ENCODE results near the gene GABRE.

Gene GABRE

GRCh38 chrX:151935358-151935757 is 39.1 kb downstream of the GABRE start:
- H2BK120ac ChIP-seq (ENCODE audit: low read depth, low read length): no peak overlapping the region
- DNase-seq: no peak
- no peak overlapping the region for H3K4ac ChIP-seq (ENCODE audit: low read depth in 1 of 2, low read length in 2 of 2)
- no peak overlapping the region for H3K14ac ChIP-seq (ENCODE audit: low read length in 2 of 2)
- no peaks in the 10 kb centered on the region for H3K9me3 ChIP-seq (ENCODE audit: control insufficient read depth, low read length)
- peaks cover 0 to 4% of the 10 kb centered on the region in 2 experiments for H3K27me3 ChIP-seq (ENCODE audit: control insufficient read depth in 1 of 2, insufficient read depth in 1 of 2, low read length in 2 of 2)
- H3K9ac ChIP-seq (ENCODE audit: low read length): no peak overlapping the region
- no peak overlapping the region for H2AFZ ChIP-seq (ENCODE audit: low read depth, low read length)
- no peak overlapping the region for H4K8ac ChIP-seq (ENCODE audit: low read length)
- no peak overlapping the region for H4K91ac ChIP-seq (ENCODE audit: low read length)
- no peak overlapping the region for H3K4me2 ChIP-seq (ENCODE audit: low read length, poor library complexity, severe bottlenecking)
- no peaks in the 10 kb centered on the region for H3K4me1 ChIP-seq (ENCODE audit: control insufficient read depth, insufficient read depth, low read depth, low read length)
- no peak overlapping the region for H3K27ac ChIP-seq (ENCODE audit: low read length, poor library complexity, severe bottlenecking)
- no peak overlapping the region for H3K23ac ChIP-seq (ENCODE audit: low read length in 2 of 2)
- no peaks in the 10 kb centered on the region for H3K36me3 ChIP-seq (ENCODE audit: control insufficient read depth in 1 of 2, insufficient read depth in 2 of 2, low read depth in 1 of 2, low read length in 2 of 2)
- H3K4me3 ChIP-seq (ENCODE audit: insufficient read depth in 1 of 2, low read depth in 1 of 2, low read length in 2 of 2): no peak overlapping the region
- no CpG with 5 or more reads among the region's 1 CpG for WGBS
- H2BK15ac ChIP-seq (ENCODE audit: low read depth, poor library complexity, severe bottlenecking): no peak overlapping the region
- no peak overlapping the region for H2BK12ac ChIP-seq (ENCODE audit: low read length in 2 of 2)
- no peak overlapping the region for H2AK5ac ChIP-seq (ENCODE audit: low read length, severe bottlenecking)
- H3K79me1 ChIP-seq (replicated peaks; ENCODE audit: low read length, poor library complexity, severe bottlenecking): no peaks in the 10 kb centered on the region
- H3K18ac ChIP-seq (ENCODE audit: low read depth in 1 of 2, low read length in 2 of 2): no peak overlapping the region
- no peak overlapping the region for H2BK5ac ChIP-seq (ENCODE audit: low read depth, low read length, poor library complexity, severe bottlenecking)

GRCh38 chrX:151929126-151929525 is 45.4 kb downstream of the GABRE start:
- no peaks in the 10 kb centered on the region for H3K9me3 ChIP-seq (ENCODE audit: control insufficient read depth, low read length)
- H2BK15ac ChIP-seq (ENCODE audit: low read depth, poor library complexity, severe bottlenecking): no peak overlapping the region
- no peaks in the 10 kb centered on the region for H3K4me1 ChIP-seq (ENCODE audit: control insufficient read depth, insufficient read depth, low read depth, low read length)
- WGBS: 92% methylated on average over 3 of the region's 4 CpGs
- H2AFZ ChIP-seq (ENCODE audit: low read depth, low read length): no peak overlapping the region
- H3K18ac ChIP-seq (ENCODE audit: low read depth in 1 of 2, low read length in 2 of 2): no peak overlapping the region
- H3K27ac ChIP-seq (ENCODE audit: low read length, poor library complexity, severe bottlenecking): no peak overlapping the region
- no peak overlapping the region for H2AK5ac ChIP-seq (ENCODE audit: low read length, severe bottlenecking)
- H2BK120ac ChIP-seq (ENCODE audit: low read depth, low read length): no peak overlapping the region
- no peak overlapping the region for H4K91ac ChIP-seq (ENCODE audit: low read length)
- peaks cover 0 to 23% of the 10 kb centered on the region in 2 experiments for H3K27me3 ChIP-seq (ENCODE audit: control insufficient read depth in 1 of 2, insufficient read depth in 1 of 2, low read length in 2 of 2)
- DNase-seq: no peak
- no peak overlapping the region for H3K23ac ChIP-seq (ENCODE audit: low read length in 2 of 2)
- no peaks in the 10 kb centered on the region for H3K36me3 ChIP-seq (ENCODE audit: control insufficient read depth in 1 of 2, insufficient read depth in 2 of 2, low read depth in 1 of 2, low read length in 2 of 2)
- no peak overlapping the region for H2BK5ac ChIP-seq (ENCODE audit: low read depth, low read length, poor library complexity, severe bottlenecking)
- no peak overlapping the region for H4K8ac ChIP-seq (ENCODE audit: low read length)
- no peak overlapping the region for H3K4ac ChIP-seq (ENCODE audit: low read depth in 1 of 2, low read length in 2 of 2)
- H3K4me3 ChIP-seq (ENCODE audit: insufficient read depth in 1 of 2, low read depth in 1 of 2, low read length in 2 of 2): no peak overlapping the region
- H3K4me2 ChIP-seq (ENCODE audit: low read length, poor library complexity, severe bottlenecking): no peak overlapping the region
- H2BK12ac ChIP-seq (ENCODE audit: low read length in 2 of 2): no peak overlapping the region
- H3K14ac ChIP-seq (ENCODE audit: low read length in 2 of 2): no peak overlapping the region
- no peaks in the 10 kb centered on the region for H3K79me1 ChIP-seq (replicated peaks; ENCODE audit: low read length, poor library complexity, severe bottlenecking)
- H3K9ac ChIP-seq (ENCODE audit: low read length): no peak overlapping the region

DNA sequence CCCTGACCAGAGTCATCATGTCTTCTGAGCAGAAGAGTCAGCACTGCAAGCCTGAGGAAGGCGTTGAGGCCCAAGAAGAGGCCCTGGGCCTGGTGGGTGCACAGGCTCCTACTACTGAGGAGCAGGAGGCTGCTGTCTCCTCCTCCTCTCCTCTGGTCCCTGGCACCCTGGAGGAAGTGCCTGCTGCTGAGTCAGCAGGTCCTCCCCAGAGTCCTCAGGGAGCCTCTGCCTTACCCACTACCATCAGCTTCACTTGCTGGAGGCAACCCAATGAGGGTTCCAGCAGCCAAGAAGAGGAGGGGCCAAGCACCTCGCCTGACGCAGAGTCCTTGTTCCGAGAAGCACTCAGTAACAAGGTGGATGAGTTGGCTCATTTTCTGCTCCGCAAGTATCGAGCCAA is 50.8 kb downstream of the GABRE start:
- Histone ChIP-seq H3K27ac (ENCODE audit: low read length, poor library complexity, severe bottlenecking) (no peak overlapping the region), H3K27me3 (ENCODE audit: control insufficient read depth in 1 of 2, insufficient read depth in 1 of 2, low read length in 2 of 2) (peaks cover 0 to 16% of the 10 kb centered on the region in 2 experiments), H4K91ac (ENCODE audit: low read length) (no peak overlapping the region), H3K9me3 (ENCODE audit: control insufficient read depth, low read length) (no peaks in the 10 kb centered on the region), H3K14ac (ENCODE audit: low read length in 2 of 2) (no peak overlapping the region), H3K4me2 (ENCODE audit: low read length, poor library complexity, severe bottlenecking) (no peak overlapping the region), H3K36me3 (ENCODE audit: control insufficient read depth in 1 of 2, insufficient read depth in 2 of 2, low read depth in 1 of 2, low read length in 2 of 2) (no peaks in the 10 kb centered on the region), H3K18ac (ENCODE audit: low read depth in 1 of 2, low read length in 2 of 2) (no peak overlapping the region), H3K4me3 (ENCODE audit: insufficient read depth in 1 of 2, low read depth in 1 of 2, low read length in 2 of 2) (no peak overlapping the region), H3K4me1 (ENCODE audit: control insufficient read depth, insufficient read depth, low read depth, low read length) (no peaks in the 10 kb centered on the region), H3K4ac (ENCODE audit: low read depth in 1 of 2, low read length in 2 of 2) (no peak overlapping the region), H3K79me1 (replicated peaks; ENCODE audit: low read length, poor library complexity, severe bottlenecking) (no peaks in the 10 kb centered on the region), H3K23ac (ENCODE audit: low read length in 2 of 2) (no peak overlapping the region), H2AK5ac (ENCODE audit: low read length, severe bottlenecking) (no peak overlapping the region), H4K8ac (ENCODE audit: low read length) (no peak overlapping the region), H2BK120ac (ENCODE audit: low read depth, low read length) (no peak overlapping the region), H2BK5ac (ENCODE audit: low read depth, low read length, poor library complexity, severe bottlenecking) (no peak overlapping the region), H2BK15ac (ENCODE audit: low read depth, poor library complexity, severe bottlenecking) (no peak overlapping the region), H3K9ac (ENCODE audit: low read length) (no peak overlapping the region), H2BK12ac (ENCODE audit: low read length in 2 of 2) (no peak overlapping the region), H2AFZ (ENCODE audit: low read depth, low read length) (no peak overlapping the region)
- DNase-seq: no peak
- 85% methylated on average over 6 of the region's 6 CpGs for WGBS

DNA sequence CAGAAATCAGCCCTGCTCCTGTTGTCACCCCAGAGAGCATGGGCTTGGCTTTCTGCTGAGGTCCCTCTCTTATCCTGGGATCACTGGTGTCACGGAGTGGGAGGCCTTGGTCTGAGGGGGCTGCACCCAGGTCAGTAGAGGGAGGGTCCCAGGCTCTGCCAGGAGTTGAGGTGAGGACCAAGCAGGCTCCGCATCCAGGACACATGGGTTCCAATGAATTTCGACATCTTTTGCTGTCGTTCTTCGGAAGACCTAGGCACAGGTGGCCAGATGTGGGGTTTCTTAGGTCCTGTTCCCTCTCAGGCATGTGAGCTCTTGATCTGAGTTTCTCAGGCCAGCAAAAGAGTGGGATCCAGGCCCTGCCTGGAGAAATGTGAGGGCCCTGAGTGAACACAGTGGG is 51.8 kb downstream of the GABRE start:
- H2AK5ac ChIP-seq (ENCODE audit: low read length, severe bottlenecking): no peak overlapping the region

More for the DNA sequence above, 51.8 kb downstream of the GABRE start:
- no peak overlapping the region for H3K27ac ChIP-seq (ENCODE audit: low read length, poor library complexity, severe bottlenecking)
- H3K14ac ChIP-seq (ENCODE audit: low read length in 2 of 2): no peak overlapping the region
- H2BK15ac ChIP-seq (ENCODE audit: low read depth, poor library complexity, severe bottlenecking): no peak overlapping the region
- H3K23ac ChIP-seq (ENCODE audit: low read length in 2 of 2): no peak overlapping the region
- H3K79me1 ChIP-seq (replicated peaks; ENCODE audit: low read length, poor library complexity, severe bottlenecking): no peaks in the 10 kb centered on the region
- 81% methylated on average over 4 of the region's 5 CpGs for WGBS
- no peak overlapping the region for H2AFZ ChIP-seq (ENCODE audit: low read depth, low read length)
- no peaks in the 10 kb centered on the region for H3K4me1 ChIP-seq (ENCODE audit: control insufficient read depth, insufficient read depth, low read depth, low read length)
- no peak overlapping the region for H3K9ac ChIP-seq (ENCODE audit: low read length)
- H3K4me2 ChIP-seq (ENCODE audit: low read length, poor library complexity, severe bottlenecking): no peak overlapping the region
- H3K9me3 ChIP-seq (ENCODE audit: control insufficient read depth, low read length): no peaks in the 10 kb centered on the region
- H4K91ac ChIP-seq (ENCODE audit: low read length): no peak overlapping the region
- H4K8ac ChIP-seq (ENCODE audit: low read length): no peak overlapping the region
- H3K36me3 ChIP-seq (ENCODE audit: control insufficient read depth in 1 of 2, insufficient read depth in 2 of 2, low read depth in 1 of 2, low read length in 2 of 2): no peaks in the 10 kb centered on the region
- H3K4ac ChIP-seq (ENCODE audit: low read depth in 1 of 2, low read length in 2 of 2): no peak overlapping the region
- H3K27me3 ChIP-seq (ENCODE audit: control insufficient read depth in 1 of 2, insufficient read depth in 1 of 2, low read length in 2 of 2): peaks cover 0 to 16% of the 10 kb centered on the region in 2 experiments
- no peak overlapping the region for H2BK12ac ChIP-seq (ENCODE audit: low read length in 2 of 2)
- DNase-seq: no peak
- H3K4me3 ChIP-seq (ENCODE audit: insufficient read depth in 1 of 2, low read depth in 1 of 2, low read length in 2 of 2): no peak overlapping the region
- H2BK120ac ChIP-seq (ENCODE audit: low read depth, low read length): no peak overlapping the region
- H2BK5ac ChIP-seq (ENCODE audit: low read depth, low read length, poor library complexity, severe bottlenecking): no peak overlapping the region
- H3K18ac ChIP-seq (ENCODE audit: low read depth in 1 of 2, low read length in 2 of 2): no peak overlapping the region
